Glomerular endothelial cell (primary cell): ENCODE results near the gene C4orf50. TPM values are rescaled to one million over a fixed set of nuclear protein-coding genes. Genes with fewer than 3 reads are reported as not detected.
A peak's percentile ranks its signal among the peaks of the same experiment; 100 is the strongest.
"Not testable (repeated sequence)": the region's sequence is repeated elsewhere in the genome, so short reads cannot be mapped to it uniquely, and the experiment has no call there.

ENCODE experiments used
- DNase-seq: peaks from one replicate; pipeline ENCODE4 v3.0.0-alpha.2; 2011; ENCODE audit warnings: low read depth, low spot score; ENCODE audit errors: extremely low read depth
- total RNA-seq: library from RNA; depleted of rRNA; stranded (reverse); fragments of >200 nt; gene quantifications from 2 replicates; pipeline ENCODE4 v1.2.3, GENCODE V29; 2015

Gene C4orf50
- total RNA-seq, 1 donor from 2014 or later = not detected

GRCh38 chr4:5874811-5875449 is 143.3 kb downstream of the C4orf50 start:
- no peak for DNase-seq

GRCh38 chr4:5870701-5871100 is 147.5 kb downstream of the C4orf50 start:
- no peak for DNase-seq

GRCh38 chr4:5869966-5870619 is 148.1 kb downstream of the C4orf50 start:
- no peak for DNase-seq

GRCh38 chr4:5867866-5868265 is 150.4 kb downstream of the C4orf50 start:
- DNase-seq = no peak

GRCh38 chr4:5866841-5867813 is 151.1 kb downstream of the C4orf50 start:
- no peak for DNase-seq

- DNase-seq = no peak
Observed at GRCh38 chr4:5865896-5866599, 152.2 kb downstream of the C4orf50 start.

GRCh38 chr4:5863461-5864113 is 154.6 kb downstream of the C4orf50 start:
- DNase-seq = peak; percentile 80

- DNase-seq = no peak
Observed at GRCh38 chr4:5858020-5858769, 160.0 kb downstream of the C4orf50 start.

- DNase-seq = no peak
Observed at GRCh38 chr4:5857199-5857598, 161.0 kb downstream of the C4orf50 start.

- DNase-seq = not testable (repeated sequence)
Observed at GRCh38 chr4:5856362-5856761, 161.9 kb downstream of the C4orf50 start.

- no peak for DNase-seq
Observed at GRCh38 chr4:5854929-5855328, 163.3 kb downstream of the C4orf50 start.

GRCh38 chr4:5852523-5853202 is 165.6 kb downstream of the C4orf50 start:
- DNase-seq = no peak

- DNase-seq = no peak
Observed at GRCh38 chr4:5851637-5852301, 166.5 kb downstream of the C4orf50 start.

Other genes starting within 250 kb of the C4orf50 start
- 2.9 and 23.8 TPM in 2 replicates for gene CRMP1, start 125.3 kb downstream of the C4orf50 start, total RNA-seq
- not detected in 2 replicates for gene JAKMIP1, start 182.1 kb upstream of the C4orf50 start, total RNA-seq